GM20431 (cell line): ENCODE results near the gene RFX8.
"Not testable (repeated sequence)": the region's sequence is repeated elsewhere in the genome, so short reads cannot be mapped to it uniquely, and the experiment has no call there.

Experiments used
- in situ Hi-C: fragments of 300-500 bp; cut with MseI, MboI; formaldehyde crosslinking; loops from one replicate; pipeline ENCODE4 v1.15.0; 2020; ENCODE audit warnings: low sequenced_read_pairs; ENCODE audit not compliant: unreplicated experiment

The RFX8 gene

GRCh38 chr2:101450965-101451364 is 23.9 kb downstream of the RFX8 start:
- in situ Hi-C loops, result no loop called here

- in situ Hi-C loops, result no loop called here
Observed at GRCh38 chr2:101446869-101447268, 28.0 kb downstream of the RFX8 start.

- in situ Hi-C loops, result no loop called here
Observed at GRCh38 chr2:101442667-101443061, 32.2 kb downstream of the RFX8 start.

- in situ Hi-C loops, result no loop called here
Observed at GRCh38 chr2:101442042-101442666, 32.8 kb downstream of the RFX8 start.

GRCh38 chr2:101440127-101440738 is 34.7 kb downstream of the RFX8 start:
- in situ Hi-C loops, result no loop called here

GRCh38 chr2:101439716-101440115 is 35.2 kb downstream of the RFX8 start:
- in situ Hi-C loops, result no loop called here

GRCh38 chr2:101438555-101438954 is 36.4 kb downstream of the RFX8 start:
- in situ Hi-C loops, result not testable (repeated sequence)

GRCh38 chr2:101435001-101435862 is 39.7 kb downstream of the RFX8 start:
- in situ Hi-C loops, result no loop called here

GRCh38 chr2:101433465-101433864 is 41.4 kb downstream of the RFX8 start:
- in situ Hi-C loops, result no loop called here

- in situ Hi-C loops, result no loop called here
Observed at GRCh38 chr2:101432411-101433181, 42.3 kb downstream of the RFX8 start.

GRCh38 chr2:101431486-101431885 is 43.4 kb downstream of the RFX8 start:
- in situ Hi-C loops, result no loop called here

- in situ Hi-C loops, result no loop called here
Observed at GRCh38 chr2:101430156-101430555, 44.8 kb downstream of the RFX8 start.

- in situ Hi-C loops, result no loop called here
Observed at GRCh38 chr2:101429453-101429852, 45.5 kb downstream of the RFX8 start.

- in situ Hi-C loops, result no loop called here
Observed at GRCh38 chr2:101428422-101429176, 46.3 kb downstream of the RFX8 start.

- in situ Hi-C loops, result no loop called here
Observed at GRCh38 chr2:101427743-101428142, 47.2 kb downstream of the RFX8 start.

GRCh38 chr2:101427240-101427639 is 47.7 kb downstream of the RFX8 start:
- in situ Hi-C loops, result no loop called here

- in situ Hi-C loops, result no loop called here
Observed at GRCh38 chr2:101426822-101427221, 48.1 kb downstream of the RFX8 start.

- in situ Hi-C loops, result loop anchor here (25.0 kb wide), 1 partner anchor 417 kb away; no protein-coding TSS in a partner anchor
Observed at GRCh38 chr2:101420623-101421022, 54.3 kb downstream of the RFX8 start.

- in situ Hi-C loops, result loop anchor here (25.0 kb wide), 1 partner anchor 418 kb away; no protein-coding TSS in a partner anchor
Observed at GRCh38 chr2:101419096-101419663, 55.7 kb downstream of the RFX8 start.
